Astrocyte (in vitro differentiated cells and primary cell): ENCODE data around the gene TMTC2. TPM values are rescaled to one million over a fixed set of nuclear protein-coding genes. Genes with fewer than 3 reads are reported as not detected.

Source experiments
- DNase-seq: peaks from one replicate; pipeline ENCODE4 v3.0.0-alpha.2; 2010; ENCODE audit warnings: low read depth
- FAIRE-seq: peaks from 2 replicates; lab custom pipeline; 2011; peaks lifted over from hg19 to GRCh38; lab: Jason Lieb, UNC
- H2AFZ ChIP-seq: 2 replicates; pipeline ENCODE4 v1.6.0; 2012; ENCODE audit warnings: low read depth, low read length, inconsistent platforms
- H3K27ac ChIP-seq: 2 replicates; pipeline ENCODE4 v1.5.1; 2011; ENCODE audit warnings: low read depth, low read length, inconsistent platforms
- H3K27me3 ChIP-seq: 2 replicates; pipeline ENCODE4 v1.6.0; 2011; ENCODE audit warnings: low read length, inconsistent platforms; ENCODE audit not compliant: insufficient read depth
- H3K36me3 ChIP-seq: 2 replicates; pipeline ENCODE4 v1.5.1; 2011; ENCODE audit warnings: low read length, inconsistent platforms; ENCODE audit not compliant: insufficient read depth
- H3K4me1 ChIP-seq: 2 replicates; pipeline ENCODE4 v1.5.1; 2011; ENCODE audit warnings: low read length, inconsistent platforms; ENCODE audit not compliant: insufficient read depth
- H3K4me2 ChIP-seq: 2 replicates; pipeline ENCODE4 v1.6.0; 2012; ENCODE audit warnings: low read length, inconsistent platforms
- H3K4me3 ChIP-seq: 2 replicates; pipeline ENCODE4 v1.5.1; 2011; ENCODE audit warnings: low read depth, mild to moderate bottlenecking, low read length, inconsistent platforms; ENCODE audit not compliant: insufficient read depth
- H3K79me2 ChIP-seq: 2 replicates; pipeline ENCODE4 v1.6.0; 2012; ENCODE audit warnings: mild to moderate bottlenecking, low read length, inconsistent platforms; ENCODE audit not compliant: insufficient read depth
- H3K9ac ChIP-seq: 2 replicates; pipeline ENCODE4 v1.6.0; 2012; ENCODE audit warnings: mild to moderate bottlenecking, low read length, inconsistent platforms
- H3K9me3 ChIP-seq: 2 replicates; pipeline ENCODE4 v1.5.1; 2012; ENCODE audit warnings: low read depth, mild to moderate bottlenecking, low read length, inconsistent platforms; ENCODE audit not compliant: insufficient read depth
- H4K20me1 ChIP-seq: 2 replicates; pipeline ENCODE4 v1.6.0; 2012; ENCODE audit warnings: low read length, inconsistent platforms; ENCODE audit not compliant: insufficient read depth
- H3K27ac Mint-ChIP-seq: one replicate; pipeline ENCODE4 v1.8.0; 2021; ENCODE audit warnings: mild to moderate bottlenecking, mixed read lengths; ENCODE audit not compliant: unreplicated experiment
- H3K27me3 Mint-ChIP-seq: one replicate; pipeline ENCODE4 v1.8.0; 2021; ENCODE audit warnings: low read depth, mixed read lengths; ENCODE audit not compliant: unreplicated experiment
- H3K36me3 Mint-ChIP-seq: one replicate; pipeline ENCODE4 v1.8.0; 2021; ENCODE audit warnings: low read depth, mixed read lengths; ENCODE audit not compliant: unreplicated experiment
- H3K4me1 Mint-ChIP-seq: one replicate; pipeline ENCODE4 v1.8.0; 2021; ENCODE audit warnings: low read depth, mixed read lengths; ENCODE audit not compliant: unreplicated experiment
- H3K4me3 Mint-ChIP-seq: one replicate; pipeline ENCODE4 v1.8.0; 2021; ENCODE audit warnings: mild to moderate bottlenecking, moderate library complexity, mixed read lengths; ENCODE audit not compliant: unreplicated experiment
- H3K9me3 Mint-ChIP-seq: one replicate; pipeline ENCODE4 v1.8.0; 2021; ENCODE audit warnings: mild to moderate bottlenecking, mixed read lengths; ENCODE audit not compliant: unreplicated experiment
- CTCF ChIP-seq: IDR thresholded peaks from 2 replicates; pipeline ENCODE4 v1.5.1; 2011; ENCODE audit warnings: low read depth, mild to moderate bottlenecking, inconsistent platforms, low read length, moderate library complexity; ENCODE audit not compliant: insufficient read depth
- EZH2 ChIP-seq: IDR thresholded peaks from 2 replicates; pipeline ENCODE4 v1.6.1; 2012; ENCODE audit warnings: mild to moderate bottlenecking, low read length, inconsistent platforms; ENCODE audit not compliant: insufficient read depth
- total RNA-seq: library from RNA; stranded (reverse); gene quantifications from 2 replicates; pipeline ENCODE4 v1.2.1, GENCODE V29; 2021

Gene TMTC2
- total RNA-seq, 1 donor from 2014 or later: 2.2 TPM

GRCh38 chr12:83153177-83153576, 466.5 kb downstream of the TMTC2 start:
- Mint-ChIP-seq H3K27ac (no peak overlapping the region), H3K4me1 (no peaks in the 10 kb centered on the region), H3K27me3 (no peaks in the 10 kb centered on the region), H3K9me3 (no peaks in the 10 kb centered on the region), H3K4me3 (no peak overlapping the region), H3K36me3 (no peaks in the 10 kb centered on the region)
- Histone ChIP-seq H2AFZ (no peak overlapping the region), H3K4me2 (no peak overlapping the region), H3K9ac (no peak overlapping the region), H3K36me3 (no peaks in the 10 kb centered on the region), H3K9me3 (no peaks in the 10 kb centered on the region), H3K27me3 (no peaks in the 10 kb centered on the region), H3K79me2 (no peaks in the 10 kb centered on the region), H3K27ac (no peak overlapping the region), H3K4me1 (no peaks in the 10 kb centered on the region), H3K4me3 (no peak overlapping the region), H4K20me1 (no peaks in the 10 kb centered on the region)
- FAIRE-seq (no peak), DNase-seq (no peak)
- TF ChIP-seq CTCF (no peak), EZH2 (no peak)

- FAIRE-seq: no peak
- Mint-ChIP-seq H3K4me3 (no peak overlapping the region), H3K4me1 (peaks cover 13% of the 10 kb centered on the region), H3K9me3 (no peaks in the 10 kb centered on the region), H3K36me3 (no peaks in the 10 kb centered on the region), H3K27ac (no peak overlapping the region), H3K27me3 (no peaks in the 10 kb centered on the region)
- TF ChIP-seq CTCF: no peak
- no peak for TF ChIP-seq EZH2
- no peak overlapping the region for H3K27ac ChIP-seq
- peaks cover 8% of the 10 kb centered on the region for H3K4me1 ChIP-seq
- H2AFZ ChIP-seq: no peak overlapping the region
- H4K20me1 ChIP-seq: no peaks in the 10 kb centered on the region
- no peak overlapping the region for H3K4me3 ChIP-seq
- no peak for DNase-seq
- H3K36me3 ChIP-seq: no peaks in the 10 kb centered on the region
- H3K79me2 ChIP-seq: no peaks in the 10 kb centered on the region
- H3K9ac ChIP-seq: no peak overlapping the region
- no peaks in the 10 kb centered on the region for H3K27me3 ChIP-seq
- H3K9me3 ChIP-seq: no peaks in the 10 kb centered on the region
- no peak overlapping the region for H3K4me2 ChIP-seq
These were observed 470.1 kb downstream of the TMTC2 start for GRCh38 chr12:83156815-83157214.

- no peak overlapping the region for H3K4me3 Mint-ChIP-seq
- no peak for TF ChIP-seq CTCF
- no peak for TF ChIP-seq EZH2
- no peak for FAIRE-seq
- Histone ChIP-seq H3K9ac (no peak overlapping the region), H3K79me2 (no peaks in the 10 kb centered on the region), H3K27me3 (no peaks in the 10 kb centered on the region), H3K9me3 (no peaks in the 10 kb centered on the region), H3K4me3 (no peak overlapping the region), H2AFZ (no peak overlapping the region), H3K4me2 (no peak overlapping the region), H3K36me3 (no peaks in the 10 kb centered on the region), H3K4me1 (peaks cover 16% of the 10 kb centered on the region), H4K20me1 (no peaks in the 10 kb centered on the region), H3K27ac (no peak overlapping the region)
- no peaks in the 10 kb centered on the region for H3K36me3 Mint-ChIP-seq
- H3K9me3 Mint-ChIP-seq: no peaks in the 10 kb centered on the region
- H3K27me3 Mint-ChIP-seq: no peaks in the 10 kb centered on the region
- DNase-seq: no peak
- peaks cover 21% of the 10 kb centered on the region for H3K4me1 Mint-ChIP-seq
- H3K27ac Mint-ChIP-seq: no peak overlapping the region
These were observed 470.9 kb downstream of the TMTC2 start for GRCh38 chr12:83157604-83158003.
